ENCODE measurements around the gene IFNA6.

The IFNA6 gene

GRCh38 chr9:21326526-21327139, 24.1 kb downstream of the IFNA6 start:
- DNase-seq = peak; percentile 27 to 35

DNA sequence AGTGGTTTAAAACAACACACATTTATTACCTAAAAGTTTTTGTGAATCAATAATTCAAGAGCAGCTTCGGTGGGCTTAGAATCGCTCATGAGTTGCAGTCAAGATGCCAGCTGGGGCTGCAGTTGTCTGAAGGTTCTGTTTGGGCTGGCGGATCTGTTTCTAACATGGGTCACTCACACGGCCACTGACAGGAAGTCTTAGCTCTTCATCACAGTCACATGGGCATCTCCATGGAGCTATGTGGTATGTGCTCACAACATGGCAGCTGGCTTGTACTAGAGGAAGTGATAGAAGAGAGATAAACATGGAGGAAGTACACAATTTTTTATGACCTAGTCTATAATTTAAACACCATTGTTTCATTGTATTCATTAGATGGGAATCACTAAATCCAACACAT, 26.6 kb downstream of the IFNA6 start:
- no peak for DNase-seq

- DNase-seq = no peak
Measured at GRCh38 chr9:21322911-21323461, 27.7 kb downstream of the IFNA6 start.

GRCh38 chr9:21320465-21320864, 30.2 kb downstream of the IFNA6 start:
- DNase-seq = no peak

DNA sequence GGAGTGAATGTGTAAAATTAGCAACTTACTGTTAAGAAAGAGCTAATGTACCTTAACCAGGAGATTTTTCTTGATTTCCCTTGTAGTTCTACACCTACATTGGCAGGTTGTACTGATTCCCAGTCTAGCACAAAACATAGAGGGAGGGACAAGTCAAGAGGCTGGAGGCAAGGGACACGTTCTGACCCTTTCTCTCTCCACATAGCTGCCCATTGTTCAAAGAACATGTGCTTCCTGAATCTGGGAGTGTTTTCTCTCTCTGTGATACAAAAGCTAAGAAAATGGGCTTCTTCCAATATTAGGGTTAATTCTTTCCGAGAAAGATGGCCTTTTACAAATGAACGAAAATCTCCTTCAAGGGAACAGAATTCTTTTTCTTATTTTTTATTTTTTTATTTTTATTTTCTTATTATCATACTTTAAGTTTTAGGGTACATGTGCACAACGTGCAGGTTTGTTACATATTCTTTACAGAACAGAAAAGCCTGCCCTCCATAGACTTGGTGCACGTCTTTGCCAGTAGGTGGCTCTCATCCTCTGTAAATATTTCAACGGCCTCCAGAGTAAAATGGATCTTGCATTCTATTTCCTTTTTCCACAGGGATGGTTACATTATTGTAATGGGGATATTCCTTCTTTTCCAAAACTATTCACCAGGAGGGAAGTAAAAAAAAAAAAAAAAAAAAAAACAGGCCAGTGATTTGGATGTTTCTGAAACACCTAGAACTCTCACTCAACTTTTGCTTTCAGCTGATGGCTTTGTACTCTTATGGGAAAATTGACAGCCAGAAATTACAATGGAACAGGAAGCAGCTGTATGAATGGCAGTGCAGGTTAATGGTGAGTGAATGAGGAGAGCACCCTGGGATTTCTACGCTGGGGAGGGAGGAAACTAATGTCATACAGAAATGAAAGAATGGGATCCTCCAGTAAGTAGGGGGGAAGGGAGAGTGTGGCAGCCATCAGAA, 32.4 kb downstream of the IFNA6 start:
- peak; percentile 25 to 49 for DNase-seq

- DNase-seq = no peak
Measured at GRCh38 chr9:21316860-21317259, 33.8 kb downstream of the IFNA6 start.

DNA sequence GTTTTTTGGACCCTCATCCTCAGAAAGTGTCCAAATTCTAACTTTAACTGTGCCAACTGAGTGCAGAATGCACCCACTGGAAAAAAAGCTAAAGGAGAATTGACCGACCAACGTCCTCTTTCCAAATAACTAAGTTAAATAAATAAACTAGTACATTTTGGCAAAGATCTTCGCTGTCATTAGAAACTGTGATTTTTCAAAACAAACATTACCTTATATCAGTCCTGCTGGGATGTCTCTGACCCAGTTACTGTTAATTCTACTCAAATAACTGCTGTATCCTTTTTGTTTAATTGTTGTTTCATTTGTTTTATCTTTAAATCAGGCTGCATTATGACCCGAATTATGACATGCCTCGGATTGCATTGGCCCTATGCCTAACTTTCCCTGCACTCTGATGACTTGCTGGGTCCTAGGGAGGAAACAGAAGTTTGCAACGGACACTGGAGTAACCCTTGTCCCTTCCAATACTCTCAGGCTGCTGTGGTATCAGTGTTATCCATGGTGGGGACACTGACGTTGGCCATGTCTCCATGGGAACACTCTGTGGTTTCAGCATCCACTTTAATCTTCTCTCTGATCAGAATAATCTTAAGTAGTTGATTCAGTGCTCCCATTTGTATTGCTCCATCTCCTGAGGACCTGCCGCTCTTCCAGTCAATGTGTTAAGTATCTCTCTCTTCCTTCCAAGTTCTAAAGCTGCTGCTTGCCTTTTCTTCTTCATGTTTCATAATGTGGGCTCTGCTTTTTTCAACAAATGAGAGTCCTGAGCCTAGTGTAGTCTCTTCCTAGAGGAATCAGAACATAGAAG, 34.5 kb downstream of the IFNA6 start:
- DNase-seq = no peak

DNA sequence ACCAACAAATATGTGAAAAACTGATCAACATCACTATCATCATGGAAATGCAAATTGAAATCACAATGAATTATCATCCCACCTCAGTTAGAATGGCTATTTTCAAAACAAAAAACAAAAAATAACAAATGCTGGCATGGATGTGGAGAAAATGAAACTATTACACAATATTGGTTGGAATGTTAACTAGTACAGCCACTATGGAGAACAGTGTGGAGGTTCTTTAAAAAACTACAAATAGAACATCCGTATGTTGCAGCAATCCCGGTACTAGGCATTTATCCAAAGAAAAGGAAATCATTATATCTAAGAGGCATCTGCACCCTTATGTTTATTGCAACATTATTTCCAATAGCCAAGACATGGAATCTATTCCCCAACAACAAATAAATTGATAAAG, 36.5 kb downstream of the IFNA6 start:
- no peak for DNase-seq

DNA sequence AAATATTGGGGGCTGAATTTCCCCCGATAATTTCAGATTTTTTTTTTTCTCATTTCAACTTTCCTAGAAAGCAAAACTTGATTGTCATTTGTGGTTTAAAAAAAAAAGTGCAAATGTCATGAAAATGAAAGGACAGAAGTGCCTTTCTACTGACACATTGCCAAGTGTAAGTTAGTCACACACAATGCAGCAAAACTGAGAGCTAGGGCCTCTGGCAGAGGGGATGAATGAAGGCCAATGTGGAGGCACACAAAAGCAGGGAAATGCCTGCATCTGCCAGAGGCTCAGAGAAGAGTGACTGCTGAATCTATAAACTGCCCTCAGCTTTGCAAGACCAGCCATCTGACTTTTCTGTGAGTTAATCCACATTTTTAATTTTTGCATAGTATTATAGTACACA, 38.8 kb downstream of the IFNA6 start:
- no peak for DNase-seq

DNA sequence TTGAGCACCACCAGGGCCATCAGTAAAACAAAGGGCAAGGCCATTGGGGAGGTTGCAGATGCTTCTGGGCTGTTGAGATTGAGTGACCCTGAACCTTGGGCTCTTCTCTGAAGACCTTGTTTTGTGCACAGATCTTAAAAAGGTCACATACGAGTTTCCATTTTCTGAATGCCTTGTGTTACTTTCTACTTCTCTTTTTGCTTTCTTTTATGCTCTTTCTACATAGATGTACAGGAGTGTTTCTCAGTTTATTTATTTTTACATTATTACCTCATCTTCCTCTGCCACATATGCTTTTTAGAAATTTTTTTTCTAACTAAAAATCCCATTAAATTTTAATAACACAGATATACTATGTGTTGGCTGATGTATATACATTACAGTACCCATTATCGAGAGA, 45.5 kb downstream of the IFNA6 start, which contains the start of gene IFNA5:
Gene IFNA5 (minus strand): TSS at position 101 of the 400 bp plus-strand sequence. CDS start 57 bp downstream, at position 44.
- DNase-seq = no peak

All from NCI-H1930 (cell line).